Stomach (tissue), 9 donors: Measurements from ENCODE around the gene NSUN7. TPM values are rescaled to one million over a fixed set of nuclear protein-coding genes. Genes with fewer than 3 reads are reported as not detected.

Experiments used
- DNase-seq, 2 donors: peaks; one replicate each; pipeline versions ENCODE4 v3.0.0 to v3.0.0-alpha.2; 2013 to 2019
- H3K27ac ChIP-seq, 5 donors: fragments of 200-600 bp in 4 of 5; sonication (generic) in 4 of 5; one replicate each; pipeline ENCODE4 v1.5.1; 2013 to 2019; ENCODE audit warnings: mild to moderate bottlenecking in 1 of 5, moderate library complexity in 1 of 5
- H3K27me3 ChIP-seq, 3 donors: fragments of 200-600 bp; sonication (generic); one replicate each; pipeline ENCODE4 v1.5.1; 2017 to 2019; ENCODE audit warnings: mixed run types in 1 of 3
- H3K36me3 ChIP-seq, 4 donors: fragments of 200-600 bp; sonication (generic); 1 replicate in 3 of 4; 2 replicates in 1 of 4; pipeline ENCODE4 v1.5.1; 2016 to 2019
- H3K4me1 ChIP-seq, 4 donors: fragments of 200-600 bp; sonication (generic); one replicate each; pipeline ENCODE4 v1.5.1; 2016 to 2019
- H3K4me3 ChIP-seq, 4 donors: fragments of 200-600 bp; sonication (generic) in 3 of 4; one replicate each; pipeline ENCODE4 v1.5.1; 2016 to 2019; ENCODE audit warnings: mild to moderate bottlenecking in 1 of 4
- H3K9me3 ChIP-seq, 4 donors: fragments of 200-600 bp; sonication (generic); one replicate each; pipeline ENCODE4 v1.5.1; 2016 to 2019
- CTCF ChIP-seq, 7 experiments: fragments of 450-650 bp in 4 of 7; fragments of 200-600 bp in 3 of 7; sonication (generic) in 3 of 7; IDR thresholded peaks; one replicate each; pipeline ENCODE4 v1.5.1; 2016 to 2019; ENCODE audit warnings: antibody characterized with exemption in 7 of 7, control low read depth in 2 of 7, mild to moderate bottlenecking in 1 of 7
- EP300 ChIP-seq: sonication (generic); formaldehyde crosslinking; IDR thresholded peaks from one replicate; pipeline ENCODE4 v1.6.1; 2017; ENCODE audit warnings: antibody characterized with exemption
- POLR2A ChIP-seq, 4 donors: fragments of 450-650 bp; IDR thresholded peaks; one replicate each; pipeline ENCODE4 v1.6.1; 2016; ENCODE audit warnings: antibody characterized with exemption in 4 of 4, control low read depth in 2 of 4, mild to moderate bottlenecking in 1 of 4, moderate library complexity in 1 of 4
- POLR2AphosphoS5 ChIP-seq, 3 donors: sonication (generic); formaldehyde crosslinking; IDR thresholded peaks; one replicate each; pipeline ENCODE4 v1.6.1; 2016; ENCODE audit warnings: antibody characterized with exemption in 3 of 3
- WGBS, 5 donors: extraction: QIAGEN DNeasy Blood & Tissue Kit in 3 of 5; methylation state at CpG; one replicate each; pipeline versions ENCODE4 v1.1.5 to v1.1.7; 2013 to 2018; 5-methylcytosine and 5-hydroxymethylcytosine counted together
- intact Hi-C: fragments of 100-400 bp; cut with DNase I; formaldehyde crosslinking; loops from one replicate; pipeline ENCODE4 v1.15.1; 2023; ENCODE audit warnings: low total_unique reads
- polyA plus RNA-seq, 3 donors: library from polyadenylated mRNA; stranded (reverse); fragments of 200-250 nt; gene quantifications; one replicate each; pipeline ENCODE4 v1.2.3, GENCODE V29; 2013
- small RNA-seq, 4 donors: library from RNA; depleted of rRNA; stranded (forward); fragments of <200 nt; gene quantifications; one replicate each; pipeline ENCODE3, GENCODE V24; 2016
- total RNA-seq, 5 donors: library from RNA; depleted of rRNA; stranded (reverse); fragments of >200 nt; gene quantifications; one replicate each; pipeline versions ENCODE4 v1.1.0 to v1.2.3, GENCODE V29; 2014 to 2016
- donor health status: healthy with polysubstance abuse.
- donor health status: Bipolar disorder and iron deficiency.
- donor health status: healthy.

NSUN7 gene
- total and polyA plus RNA-seq, 8 donors, result 2.0 to 17.3 (median 7.9) TPM

GRCh38 chr4:40857956-40858355, 108.2 kb downstream of the NSUN7 start:
- no peak for TF ChIP-seq CTCF (IDR thresholded peaks at IDR 0.05)
- TF ChIP-seq POLR2A (IDR thresholded peaks at IDR 0.05), result no peak
- TF ChIP-seq EP300, result no peak
- TF ChIP-seq POLR2AphosphoS5 (IDR thresholded peaks at IDR 0.05), result no peak
- peaks cover 0 to 7% (median 0%) of the 10 kb centered on the region in 3 donors for H3K27me3 ChIP-seq
- H3K27ac ChIP-seq, result no peak overlapping the region
- no peak for DNase-seq
- WGBS, 5 donors, result 61 to 77% (median 70%) methylated on average over 2 of the region's 2 CpGs
- no peak overlapping the region for H3K4me3 ChIP-seq
- no peaks in the 10 kb centered on the region for H3K9me3 ChIP-seq
- H3K36me3 ChIP-seq, result no peaks in the 10 kb centered on the region
- H3K4me1 ChIP-seq, result peaks cover 4 to 19% (median 17%) of the 10 kb centered on the region in 4 donors
- intact Hi-C loops, result no loop called here

GRCh38 chr4:40858962-40859361, 109.2 kb downstream of the NSUN7 start:
- no peak overlapping the region for H3K4me3 ChIP-seq
- peaks cover 0 to 7% (median 0%) of the 10 kb centered on the region in 3 donors for H3K27me3 ChIP-seq
- peaks cover 4 to 19% (median 17%) of the 10 kb centered on the region in 4 donors for H3K4me1 ChIP-seq
- no peaks in the 10 kb centered on the region for H3K9me3 ChIP-seq
- no peak for DNase-seq
- H3K36me3 ChIP-seq, result peaks cover 0 to 5% (median 0%) of the 10 kb centered on the region in 4 donors
- 77 to 97% (median 89%) methylated on average over 2 of the region's 2 CpGs for WGBS, 5 donors
- no peak overlapping the region for H3K27ac ChIP-seq
- intact Hi-C loops, result no loop called here
- TF ChIP-seq POLR2AphosphoS5 (IDR thresholded peaks at IDR 0.05) (no peak), CTCF (IDR thresholded peaks at IDR 0.05) (no peak), EP300 (no peak), POLR2A (IDR thresholded peaks at IDR 0.05) (no peak)

Small RNA genes within 50 kb of the gene (small RNA-seq; reads per million reads assigned to genes)
- gene RF00019, result 0 reads per million in 4 donors

Other genes starting within 250 kb of the NSUN7 start
- gene RBM47, start 120.1 kb upstream of the NSUN7 start, total RNA-seq, result 100 to 1,000 TPM; 124 to 448 (median 207) TPM
- 10 to 100 TPM; 18.5 to 66.9 (median 34.5) TPM for gene RBM47, start 120.1 kb upstream of the NSUN7 start, polyA plus RNA-seq